H1 (cell line): ENCODE data around the gene CCDC82. TPM values are rescaled to one million over a fixed set of nuclear protein-coding genes. Genes with fewer than 3 reads are reported as not detected.

Source experiments
- CTCF ChIA-PET: fragments of 300-600 bp; sonication (Branson Sonifier 250); formaldehyde crosslinking; loops from one replicate; lab custom pipeline; 2021; ENCODE audit not compliant: partially characterized antibody; lab: Charles Lee
- POLR2A ChIA-PET: fragments of 300-600 bp; sonication (Branson Sonifier 250); formaldehyde crosslinking; loops from one replicate; lab custom pipeline; 2021; ENCODE audit warnings: inconsistent platforms; ENCODE audit not compliant: partially characterized antibody; lab: Charles Lee
- DNase-seq, 2 experiments: peaks; one replicate each; pipeline versions ENCODE4 v3.0.0 to v3.0.0-alpha.2; 2010 to 2022; ENCODE audit warnings: low spot score in 2 of 2, low read depth in 1 of 2, mixed read lengths in 1 of 2
- FAIRE-seq: peaks from 2 replicates; lab custom pipeline; 2011; peaks lifted over from hg19 to GRCh38; lab: Jason Lieb, UNC
- H2AFZ ChIP-seq: 2 replicates; pipeline ENCODE4 v1.8.1; 2012; ENCODE audit warnings: low read length, inconsistent platforms
- H2AK5ac ChIP-seq: 2 replicates; pipeline ENCODE4 v1.6.1; 2013; ENCODE audit warnings: low read depth, low read length
- H2BK120ac ChIP-seq: replicated peaks from 2 replicates; pipeline ENCODE3; 2013; ENCODE audit warnings: low read depth, low read length, inconsistent platforms
- H2BK12ac ChIP-seq: 2 replicates; pipeline ENCODE4 v1.6.1; 2013; ENCODE audit warnings: low read depth, low read length
- H2BK15ac ChIP-seq: 2 replicates; pipeline ENCODE4 v1.6.1; 2013; ENCODE audit warnings: low read length
- H2BK20ac ChIP-seq: 2 replicates; pipeline ENCODE4 v1.6.1; 2013; ENCODE audit warnings: low read length
- H2BK5ac ChIP-seq: 2 replicates; pipeline ENCODE4 v1.6.1; 2013; ENCODE audit warnings: low read depth, low read length
- H3K14ac ChIP-seq: 2 replicates; pipeline ENCODE4 v1.6.1; 2013; ENCODE audit warnings: inconsistent platforms; ENCODE audit not compliant: insufficient read length
- H3K18ac ChIP-seq: 2 replicates; pipeline ENCODE4 v1.6.1; 2013; ENCODE audit warnings: low read length; ENCODE audit errors: extremely low read depth
- H3K23ac ChIP-seq: 2 replicates; pipeline ENCODE4 v1.6.1; 2013; ENCODE audit warnings: inconsistent platforms; ENCODE audit not compliant: insufficient read length
- H3K23me2 ChIP-seq: 2 replicates; pipeline ENCODE4 v1.6.1; 2013; ENCODE audit warnings: low read depth, low read length
- H3K27ac ChIP-seq: 2 replicates; pipeline ENCODE4 v1.6.1; 2011; ENCODE audit warnings: low read depth, low read length, inconsistent platforms
- H3K27me3 ChIP-seq, 4 experiments: replicated peaks in 1 of 4; 1 replicate in 1 of 4; 2 replicates in 3 of 4; pipeline versions ENCODE4 v1.6.1 to v1.8.1; 2011 to 2013; ENCODE audit warnings: low read length in 3 of 4, mild to moderate bottlenecking in 3 of 4, inconsistent platforms in 2 of 4, mixed read lengths in 2 of 4, moderate library complexity in 1 of 4; ENCODE audit not compliant: control insufficient read depth in 3 of 4, insufficient read depth in 3 of 4; ENCODE audit errors: extremely low read depth in 1 of 4
- H3K36me3 ChIP-seq, 4 experiments: 2 replicates each; pipeline versions ENCODE4 v1.6.1 to v1.8.1; 2011 to 2013; ENCODE audit warnings: mild to moderate bottlenecking in 4 of 4, low read length in 3 of 4, moderate library complexity in 2 of 4, control low read depth in 1 of 4, inconsistent platforms in 1 of 4; ENCODE audit not compliant: insufficient read depth in 4 of 4, control insufficient read depth in 2 of 4
- H3K4ac ChIP-seq: replicated peaks from 2 replicates; pipeline ENCODE3; 2013; ENCODE audit warnings: low read length, low read depth, mixed read lengths, inconsistent platforms; ENCODE audit not compliant: insufficient read length
- H3K4me1 ChIP-seq, 4 experiments: replicated peaks in 1 of 4; 1 replicate in 1 of 4; 2 replicates in 3 of 4; pipeline versions ENCODE4 v1.6.1 to v1.8.1; 2011 to 2013; ENCODE audit warnings: low read length in 3 of 4, inconsistent platforms in 2 of 4, mixed read lengths in 1 of 4; ENCODE audit not compliant: insufficient read depth in 4 of 4, control insufficient read depth in 3 of 4
- H3K4me2 ChIP-seq, 2 experiments: 2 replicates each; pipeline versions ENCODE4 v1.6.1 to v1.8.1; 2011 to 2013; ENCODE audit warnings: low read depth in 2 of 2, low read length in 2 of 2, control low read depth in 1 of 2, inconsistent platforms in 1 of 2, mild to moderate bottlenecking in 1 of 2; ENCODE audit not compliant: insufficient read depth in 1 of 2
- H3K4me3 ChIP-seq, 4 experiments: fragments of 200-600, 300-600 bp in 1 of 4; sonication (generic), shearing (Covaris generic), sonication (Bioruptor Twin) in 1 of 4; 2 replicates each; pipeline versions ENCODE4 v1.5.1 to v1.8.1; 2011 to 2016; ENCODE audit warnings: low read length in 4 of 4, low read depth in 3 of 4, control low read depth in 2 of 4, inconsistent platforms in 2 of 4, mild to moderate bottlenecking in 2 of 4, mixed read lengths in 1 of 4, moderate library complexity in 1 of 4; ENCODE audit not compliant: insufficient read depth in 2 of 4; ENCODE audit errors: extremely low read depth in 1 of 4
- H3K56ac ChIP-seq: replicated peaks from 2 replicates; pipeline ENCODE3; 2013; ENCODE audit warnings: low read depth, mild to moderate bottlenecking, mixed read lengths, low read length, inconsistent platforms; ENCODE audit not compliant: insufficient read length
- H3K79me1 ChIP-seq: 2 replicates; pipeline ENCODE4 v1.6.1; 2013; ENCODE audit warnings: low read depth, low read length, control low read depth
- H3K79me2 ChIP-seq, 2 experiments: 2 replicates each; pipeline versions ENCODE4 v1.6.1 to v1.8.1; 2012 to 2013; ENCODE audit warnings: low read length in 2 of 2, mild to moderate bottlenecking in 2 of 2, inconsistent platforms in 1 of 2; ENCODE audit not compliant: insufficient read depth in 2 of 2, control insufficient read depth in 1 of 2
- H3K9ac ChIP-seq, 4 experiments: replicated peaks in 1 of 4; 1 replicate in 1 of 4; 2 replicates in 3 of 4; pipeline versions ENCODE4 v1.6.1 to v1.8.1; 2011 to 2013; ENCODE audit warnings: low read depth in 3 of 4, low read length in 3 of 4, control low read depth in 2 of 4, mild to moderate bottlenecking in 2 of 4, moderate library complexity in 2 of 4, inconsistent platforms in 1 of 4; ENCODE audit errors: extremely low read depth in 1 of 4
- H3K9me3 ChIP-seq, 2 experiments: 2 replicates each; pipeline versions ENCODE4 v1.6.1 to v1.8.1; 2012 to 2013; ENCODE audit warnings: mild to moderate bottlenecking in 2 of 2, moderate library complexity in 2 of 2, control low read depth in 1 of 2, inconsistent platforms in 1 of 2, low read depth in 1 of 2, low read length in 1 of 2, mixed read lengths in 1 of 2; ENCODE audit not compliant: insufficient read depth in 2 of 2
- H4K20me1 ChIP-seq, 2 experiments: replicated peaks in 1 of 2; 2 replicates each; pipeline versions ENCODE3 to v1.8.1; 2011 to 2013; ENCODE audit warnings: inconsistent platforms in 2 of 2, low read length in 2 of 2, mild to moderate bottlenecking in 1 of 2; ENCODE audit not compliant: insufficient read depth in 2 of 2, control insufficient read depth in 1 of 2
- H4K5ac ChIP-seq: 2 replicates; pipeline ENCODE4 v1.6.1; 2013; ENCODE audit warnings: low read length, low read depth, mixed read lengths, inconsistent platforms; ENCODE audit not compliant: insufficient read length
- H4K8ac ChIP-seq: 2 replicates; pipeline ENCODE4 v1.8.0; 2013; ENCODE audit warnings: mild to moderate bottlenecking, moderate library complexity, low read length, inconsistent platforms; ENCODE audit not compliant: insufficient read depth; ENCODE audit errors: extremely low read depth
- H4K91ac ChIP-seq: replicated peaks from 2 replicates; pipeline ENCODE3; 2013; ENCODE audit warnings: low read length, mixed read lengths, inconsistent platforms; ENCODE audit not compliant: insufficient read length
- CEBPB ChIP-seq: IDR thresholded peaks from 2 replicates; pipeline ENCODE4 v1.6.1; 2012; ENCODE audit warnings: low read depth, low read length
- CHD1 ChIP-seq: IDR thresholded peaks from 2 replicates; pipeline ENCODE4 v1.6.1; 2012; ENCODE audit warnings: low read depth, low read length, improper control_type of control experiment
- RAD21 ChIP-seq, 2 experiments: IDR thresholded peaks in 1 of 2; conservative IDR thresholded peaks in 1 of 2; 2 replicates each; pipeline ENCODE4 v1.6.1; 2011; ENCODE audit warnings: low read depth in 2 of 2, low read length in 2 of 2, improper control_type of control experiment in 1 of 2, inconsistent platforms in 1 of 2, mild to moderate bottlenecking in 1 of 2, moderate library complexity in 1 of 2
- RNF2 ChIP-seq: fragments of 200-900, 300-1000 bp; sonication (generic); IDR thresholded peaks from 2 replicates; pipeline ENCODE4 v1.7.1; 2016; ENCODE audit warnings: borderline replicate concordance, low read depth, mild to moderate bottlenecking, antibody characterized with exemption, low read length; ENCODE audit not compliant: poor library complexity, severe bottlenecking; ENCODE audit errors: missing control alignments
- SRF ChIP-seq: IDR thresholded peaks from 2 replicates; pipeline ENCODE4 v1.6.1; 2011; ENCODE audit warnings: mild to moderate bottlenecking, low read depth, low read length, moderate library complexity
- WGBS, 2 experiments: shearing (Covaris generic) in 1 of 2; methylation state at CpG; one replicate each; pipeline versions ENCODE4 v1.1.6 to v1.1.7; 2013 to 2015; ENCODE audit warnings: low lambda C conversion rate in 2 of 2, mixed read lengths in 2 of 2, inconsistent platforms in 1 of 2, low coverage in 1 of 2, missing lambda C conversion rate in 1 of 2; ENCODE audit not compliant: insufficient replicate concordance in 2 of 2, insufficient coverage in 1 of 2, insufficient read length in 1 of 2; ENCODE audit errors: extremely low coverage in 1 of 2, missing lambda C conversion rate in 1 of 2; 5-methylcytosine and 5-hydroxymethylcytosine counted together
- polyA plus RNA-seq, 7 experiments: library from polyadenylated mRNA; depleted of rRNA in 3 of 7; stranded (reverse) in 5 of 7; unstranded in 2 of 7; fragments of >200 nt in 5 of 7; fragments of 200-250 nt in 2 of 7; gene quantifications; 1 replicate in 5 of 7; 2 replicates in 1 of 7; 4 replicates in 1 of 7; pipeline versions ENCODE4 v1.2.1 to v1.2.3, GENCODE V29; 2011 to 2013; ENCODE audit warnings: missing spikeins in 2 of 7, mixed read lengths in 2 of 7
- total RNA-seq: library from RNA; stranded (reverse); fragmentation: NEBNext Ultra II Directional; extraction: Animal tissue kit (Norgen Biotek cat#: 25700); gene quantifications from 2 replicates; pipeline ENCODE4 v1.2.1, GENCODE V29; 2021

The CCDC82 gene
- total and polyA plus RNA-seq, 2 of the 8 experiments (the other 6 are each of a cell fraction or from before 2014, with no cell fraction given) = 6.0 to 15.2 TPM

- Histone ChIP-seq H3K18ac (no peak overlapping the region), H3K4me1 (peaks cover 0 to 17% (median 10%) of the 10 kb centered on the region in 4 experiments; a peak in 4 of 7 replicates), H3K27ac (no peak overlapping the region), H3K36me3 (no peaks in the 10 kb centered on the region), H2AK5ac (no peak overlapping the region), H2AFZ (0 out of 2 replicates have a peak overlapping the region, but pooled peaks have one; percentile 47), H2BK12ac (peak overlapping the region; percentile 32; the same call in 1 of the 2 replicates), H4K91ac (no peak overlapping the region), H3K27me3 (no peaks in the 10 kb centered on the region), H2BK15ac (no peak overlapping the region), H4K20me1 (no peaks in the 10 kb centered on the region), H3K4ac (no peak overlapping the region), H4K8ac (no peak overlapping the region), H3K14ac (no peak overlapping the region), H4K5ac (no peak overlapping the region), H2BK20ac (no peak overlapping the region), H2BK120ac (no peak overlapping the region), H3K79me2 (no peaks in the 10 kb centered on the region), H3K56ac (no peak overlapping the region), H3K9me3 (no peaks in the 10 kb centered on the region), H3K4me3 (no peak overlapping the region), H2BK5ac (no peak overlapping the region), H3K4me2 (peak overlapping the region; percentile 52 to 69), H3K9ac (no peak overlapping the region), H3K23ac (no peak overlapping the region), H3K23me2 (no peaks in the 10 kb centered on the region), H3K79me1 (no peaks in the 10 kb centered on the region; the same call in 1 of the 2 replicates)
- ChIA-PET CTCF (interaction anchor here (1.0 to 3.6 kb wide), 4 partner anchors 25 to 36 kb away, joined by 3 to 27 read pairs (median 4); partner anchors contain the start of gene MAML2), POLR2A (interaction anchor here (1.2 to 1.4 kb wide), 2 partner anchors 32 to 64 kb away, joined by 3 to 4 read pairs; no protein-coding TSS in a partner anchor)
- DNase-seq = no peak
- WGBS, 2 experiments = 66% methylated on average over 3 of the region's 3 CpGs; no CpG with 5 or more reads in 1 of the 2 experiments
- FAIRE-seq = no peak
- TF ChIP-seq RNF2 (no peak), CEBPB (no peak), CHD1 (no peak), SRF (no peak), RAD21 (IDR thresholded peaks at IDR 0.05 in 1 of 2, conservative IDR thresholded peaks at IDR 0.05 in 1 of 2; ENCODE audit: low read depth in 2 of 2, low read length in 2 of 2) (no peak)
Observed at GRCh38 chr11:96306600-96306932, 83.1 kb downstream of the CCDC82 start.
